GM12891 (cell line): Measurements from ENCODE around the gene DMD.
"Not testable (repeated sequence)": the region's sequence is repeated elsewhere in the genome, so short reads cannot be mapped to it uniquely, and the experiment has no call there.

Source experiments
- POLR2A ChIP-seq: IDR thresholded peaks from 2 replicates; pipeline ENCODE4 v1.6.1; 2011; ENCODE audit warnings: low read depth, low read length, control low read depth
- POLR2AphosphoS5 ChIP-seq: IDR thresholded peaks from 2 replicates; pipeline ENCODE4 v1.6.1; 2011; ENCODE audit warnings: low read depth, low read length, control low read depth

DNA sequence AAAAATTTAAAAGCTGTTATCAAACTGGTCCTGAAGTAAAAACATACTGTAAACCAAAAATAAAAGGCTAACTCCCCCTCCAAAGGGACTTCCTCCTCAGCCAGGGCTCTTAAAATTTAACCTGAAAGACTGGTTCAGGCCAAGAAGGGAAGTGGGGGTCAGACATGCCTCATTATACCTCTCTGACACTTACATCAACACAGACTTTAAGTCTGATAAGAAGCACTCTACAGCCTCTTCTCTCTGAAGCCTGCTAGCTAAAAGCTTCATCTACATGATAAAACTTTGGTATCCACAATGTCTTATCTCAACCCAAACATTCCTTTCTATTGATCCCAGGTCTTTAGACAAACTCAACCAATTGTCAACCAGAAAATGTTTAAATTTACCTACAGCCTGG is 682.9 kb downstream of the DMD start:
- not testable (repeated sequence) for TF ChIP-seq POLR2AphosphoS5, POLR2A
